Fibroblast of pulmonary artery (primary cell): ENCODE measurements around the gene NIM1K.
"Not testable (repeated sequence)": the region's sequence is repeated elsewhere in the genome, so short reads cannot be mapped to it uniquely, and the experiment has no call there.

Experiments used
- DNase-seq: peaks from one replicate; pipeline ENCODE4 v3.0.0-alpha.2; 2010; ENCODE audit warnings: low read depth
- H3K4me3 ChIP-seq: replicated peaks from 2 replicates; pipeline ENCODE4 v1.5.1; 2011; ENCODE audit warnings: low read depth, mild to moderate bottlenecking, control low read depth, low read length, moderate library complexity
- CTCF ChIP-seq: IDR thresholded peaks from 2 replicates; pipeline ENCODE4 v1.5.1; 2011; ENCODE audit warnings: mild to moderate bottlenecking, control low read depth, low read length, inconsistent platforms; ENCODE audit errors: missing control alignments

The NIM1K gene

GRCh38 chr5:43197535-43197934, 5.5 kb downstream of the NIM1K start:
- H3K4me3 ChIP-seq: no peak overlapping the region
- DNase-seq: no peak
- no peak for TF ChIP-seq CTCF

GRCh38 chr5:43201442-43201841, 9.4 kb downstream of the NIM1K start:
- DNase-seq, H3K4me3 ChIP-seq: not testable (repeated sequence)

GRCh38 chr5:43202380-43202779, 10.4 kb downstream of the NIM1K start:
- no peak overlapping the region for H3K4me3 ChIP-seq
- no peak for DNase-seq
- TF ChIP-seq CTCF: no peak

- no peak for TF ChIP-seq CTCF
- no peak for DNase-seq
Measured at GRCh38 chr5:43203373-43203772, 11.3 kb downstream of the NIM1K start.

GRCh38 chr5:43204958-43205357, 12.9 kb downstream of the NIM1K start:
- TF ChIP-seq CTCF: no peak
- H3K4me3 ChIP-seq: no peak overlapping the region
- no peak for DNase-seq

More at GRCh38 chr5:43203373-43203772, 11.3 kb downstream of the NIM1K start:
- H3K4me3 ChIP-seq: no peak overlapping the region

GRCh38 chr5:43207601-43208000, 15.6 kb downstream of the NIM1K start:
- peak; percentile 5 for DNase-seq
- TF ChIP-seq CTCF: no peak
- no peak overlapping the region for H3K4me3 ChIP-seq

GRCh38 chr5:43208658-43209057, 16.6 kb downstream of the NIM1K start:
- no peak for TF ChIP-seq CTCF
- no peak for DNase-seq
- no peak overlapping the region for H3K4me3 ChIP-seq

GRCh38 chr5:43209060-43209459, 17.0 kb downstream of the NIM1K start:
- no peak for TF ChIP-seq CTCF
- DNase-seq: no peak
- no peak overlapping the region for H3K4me3 ChIP-seq
